ENCODE data around the gene UBAC1.

DNA sequence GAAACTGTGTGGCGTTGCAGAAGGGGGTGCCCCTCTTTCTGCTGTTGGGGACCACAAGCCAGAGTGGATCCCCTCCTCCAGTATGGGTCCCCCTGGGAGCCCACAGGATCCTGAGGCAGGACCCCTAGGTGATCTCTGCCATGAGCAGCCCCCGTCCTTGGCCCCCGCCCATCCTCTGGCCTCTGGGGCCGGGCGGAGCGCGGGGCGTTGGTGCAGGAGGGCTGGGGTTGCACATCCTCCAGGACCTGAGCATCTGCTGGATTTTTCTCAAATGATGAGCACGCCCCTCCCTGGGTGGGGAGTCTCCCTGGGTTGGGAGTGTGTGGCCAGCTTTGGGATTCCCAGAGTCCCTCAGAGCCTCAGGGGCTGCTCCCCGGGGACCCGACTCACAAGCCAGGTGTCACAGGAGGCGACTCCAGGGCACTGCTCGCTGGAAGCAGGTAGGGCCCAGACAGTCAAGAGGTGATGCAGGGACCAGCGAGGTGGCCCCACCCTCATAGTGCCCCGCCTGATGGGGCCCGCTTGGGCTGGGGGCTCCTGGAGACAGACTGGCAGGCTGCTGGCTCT lies 26.7 kb upstream of the UBAC1 start:
- TF ChIP-seq POLR2A (IDR thresholded peaks at IDR 0.05; ENCODE audit: low read depth, low read length) (no peak), TAF1 (IDR thresholded peaks at IDR 0.05; ENCODE audit: borderline replicate concordance, low read depth, low read length) (no peak)

Data from GM12892 (cell line).